K562 (cell line): ENCODE results near the gene SCNN1A.

Experiments
- BACH1 ChIP-seq: fragments of 200-800 bp; sonication (Bioruptor generic); IDR thresholded peaks from 2 replicates; pipeline ENCODE4 v1.6.1; 2016; ENCODE audit warnings: missing genetic modification characterization, missing compliant biosample characterization
- EZH2 ChIP-seq: IDR thresholded peaks from 2 replicates; pipeline ENCODE4 v1.6.1; 2012; ENCODE audit warnings: low read depth, mild to moderate bottlenecking, inconsistent platforms, low read length, borderline replicate concordance

DNA sequence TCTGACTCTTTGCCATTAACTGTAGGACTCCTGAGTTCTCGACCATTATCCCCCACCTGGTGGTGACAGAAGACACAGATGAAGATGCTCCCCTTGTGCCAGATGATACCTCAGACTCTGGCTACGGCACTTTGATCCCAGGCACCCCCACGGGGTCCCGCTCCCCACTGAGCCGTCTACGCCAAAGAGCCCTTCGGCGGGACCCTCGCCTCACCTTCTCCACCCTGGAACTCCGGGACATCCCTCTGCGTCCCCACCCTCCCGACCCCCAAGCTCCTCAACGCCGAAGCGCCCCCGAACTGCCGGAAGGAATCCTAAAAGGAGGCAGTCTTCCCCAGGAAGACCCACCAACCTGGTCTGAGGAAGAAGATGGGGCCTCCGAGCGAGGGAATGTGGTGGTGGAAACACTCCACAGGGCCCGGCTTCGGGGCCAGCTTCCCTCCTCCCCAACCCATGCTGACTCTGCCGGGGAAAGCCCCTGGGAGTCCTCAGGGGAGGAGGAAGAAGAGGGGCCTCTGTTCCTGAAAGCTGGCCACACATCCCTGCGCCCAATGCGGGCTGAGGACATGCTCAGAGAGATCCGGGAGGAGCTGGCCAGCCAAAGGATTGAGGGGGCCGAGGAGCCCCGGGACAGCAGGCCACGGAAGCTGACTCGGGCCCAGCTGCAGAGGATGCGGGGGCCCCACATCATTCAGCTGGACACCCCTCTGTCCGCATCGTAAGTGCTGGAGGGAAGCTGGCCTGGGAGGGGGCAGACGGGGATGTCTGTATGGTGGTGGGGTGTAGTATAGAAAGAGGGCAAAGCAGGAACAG, 47.9 kb downstream of the SCNN1A start:
- TF ChIP-seq EZH2 (no peak), BACH1 (no peak)
